AG10803 (cell line): Measurements from ENCODE around the gene ULK3.

Source experiments
- DNase-seq: peaks from one replicate; pipeline ENCODE4 v3.0.0; 2010; ENCODE audit warnings: low read depth
- H3K4me3 ChIP-seq: 2 replicates; pipeline ENCODE4 v1.5.1; 2011; ENCODE audit warnings: mild to moderate bottlenecking, low read length, control low read depth
- TF ChIP-seq, protein P1 (sequence below): conservative IDR thresholded peaks from 2 replicates; pipeline ENCODE4 v1.5.1; 2011; ENCODE audit warnings: mild to moderate bottlenecking, low read length, control low read depth, inconsistent platforms

The ULK3 gene

GRCh38 chr15:74873036-74873755 lies 30.2 kb upstream of the ULK3 start, which contains the start of gene SCAMP2:
Gene SCAMP2, minus strand, starts transcription at chr15:74873365. Its CDS starts 110 bp downstream, at chr15:74873255.
- TF ChIP-seq, protein P1, sequence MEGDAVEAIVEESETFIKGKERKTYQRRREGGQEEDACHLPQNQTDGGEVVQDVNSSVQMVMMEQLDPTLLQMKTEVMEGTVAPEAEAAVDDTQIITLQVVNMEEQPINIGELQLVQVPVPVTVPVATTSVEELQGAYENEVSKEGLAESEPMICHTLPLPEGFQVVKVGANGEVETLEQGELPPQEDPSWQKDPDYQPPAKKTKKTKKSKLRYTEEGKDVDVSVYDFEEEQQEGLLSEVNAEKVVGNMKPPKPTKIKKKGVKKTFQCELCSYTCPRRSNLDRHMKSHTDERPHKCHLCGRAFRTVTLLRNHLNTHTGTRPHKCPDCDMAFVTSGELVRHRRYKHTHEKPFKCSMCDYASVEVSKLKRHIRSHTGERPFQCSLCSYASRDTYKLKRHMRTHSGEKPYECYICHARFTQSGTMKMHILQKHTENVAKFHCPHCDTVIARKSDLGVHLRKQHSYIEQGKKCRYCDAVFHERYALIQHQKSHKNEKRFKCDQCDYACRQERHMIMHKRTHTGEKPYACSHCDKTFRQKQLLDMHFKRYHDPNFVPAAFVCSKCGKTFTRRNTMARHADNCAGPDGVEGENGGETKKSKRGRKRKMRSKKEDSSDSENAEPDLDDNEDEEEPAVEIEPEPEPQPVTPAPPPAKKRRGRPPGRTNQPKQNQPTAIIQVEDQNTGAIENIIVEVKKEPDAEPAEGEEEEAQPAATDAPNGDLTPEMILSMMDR = no peak
- DNase-seq = peak; percentile 94

GRCh38 chr15:74872702-74873035 lies 29.7 kb upstream of the ULK3 start:
- TF ChIP-seq, protein P1 = no peak
- peak overlapping the region; percentile 94 for H3K4me3 ChIP-seq
- DNase-seq = no peak

More at GRCh38 chr15:74873036-74873755, 30.2 kb upstream of the ULK3 start, which contains the start of gene SCAMP2:
- H3K4me3 ChIP-seq = peak within 1 kb of the TSS; percentile 94

- no peak overlapping the region for H3K4me3 ChIP-seq
- TF ChIP-seq, protein P1 = no peak
Observed at GRCh38 chr15:74870436-74871215, 27.7 kb upstream of the ULK3 start.

DNA sequence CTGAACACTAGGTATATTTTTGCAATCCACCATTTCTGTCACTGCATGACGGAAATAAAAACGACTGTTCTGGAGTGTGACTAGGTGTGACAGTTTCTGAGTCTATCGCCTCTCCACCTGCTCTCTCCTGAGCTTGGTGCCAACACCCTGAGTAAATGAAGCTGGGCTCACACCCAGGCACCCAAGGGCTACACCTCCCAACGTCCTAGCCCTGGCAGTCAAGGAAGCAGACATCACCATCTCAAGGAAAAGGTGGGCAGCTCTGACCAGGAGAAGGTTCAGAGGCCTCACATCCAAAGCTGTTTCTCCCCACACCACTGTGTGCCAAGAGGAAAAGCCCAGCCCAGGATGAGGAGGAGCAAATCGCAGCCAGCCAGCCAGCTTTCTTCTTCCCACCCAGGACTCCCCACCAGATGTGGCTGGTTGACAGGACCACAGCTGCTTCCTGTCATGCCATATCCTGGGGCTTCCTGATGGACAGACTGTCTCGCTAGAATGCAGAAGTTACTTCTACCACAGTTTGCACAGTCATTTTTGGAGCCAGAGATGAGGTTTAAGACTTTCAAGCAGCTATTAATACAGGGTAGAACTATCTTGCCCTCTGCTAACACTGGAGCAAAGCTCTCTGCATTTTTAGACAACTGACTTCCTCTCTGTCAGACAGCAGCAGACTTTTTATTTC lies 26.9 kb upstream of the ULK3 start:
- TF ChIP-seq, protein P1 = no peak
- DNase-seq = peak; percentile 50
- H3K4me3 ChIP-seq = no peak overlapping the region

More at GRCh38 chr15:74870436-74871215, 27.7 kb upstream of the ULK3 start:
- DNase-seq = peak; percentile 22

- no peak overlapping the region for H3K4me3 ChIP-seq
- TF ChIP-seq, protein P1 = no peak
- DNase-seq = no peak
Observed at GRCh38 chr15:74869372-74869725, 26.4 kb upstream of the ULK3 start.

- no peak for DNase-seq
- H3K4me3 ChIP-seq = no peak overlapping the region
- TF ChIP-seq, protein P1 = no peak
Observed at GRCh38 chr15:74868059-74868458, 25.1 kb upstream of the ULK3 start.
